SJSA1 (cell line): ENCODE measurements around the gene FAM163B. TPM values are rescaled to one million over a fixed set of nuclear protein-coding genes. Genes with fewer than 3 reads are reported as not detected.

Source experiments
- DNase-seq, 2 experiments: peaks; one replicate each; pipeline ENCODE4 v3.0.0-alpha.2; 2015 to 2020; ENCODE audit warnings: low spot score in 2 of 2, low read depth in 1 of 2
- H3K27ac ChIP-seq: fragments of 250-450 bp; sonication (Bioruptor Pico); 2 replicates; pipeline ENCODE4 v1.5.1; 2020; ENCODE audit warnings: mild to moderate bottlenecking, moderate library complexity
- H3K27me3 ChIP-seq: fragments of 250-450 bp; sonication (Bioruptor Pico); replicated peaks from 2 replicates; pipeline ENCODE4 v1.5.1; 2020; ENCODE audit warnings: mild to moderate bottlenecking, moderate library complexity
- H3K36me3 ChIP-seq: fragments of 250-450 bp; sonication (Bioruptor Pico); 2 replicates; pipeline ENCODE4 v1.5.1; 2020; ENCODE audit warnings: mild to moderate bottlenecking
- H3K4me1 ChIP-seq: fragments of 250-450 bp; sonication (Bioruptor Pico); replicated peaks from 2 replicates; pipeline ENCODE4 v1.6.1; 2021; ENCODE audit warnings: mild to moderate bottlenecking
- H3K4me3 ChIP-seq: fragments of 250-450 bp; sonication (Bioruptor Pico); 2 replicates; pipeline ENCODE4 v1.5.1; 2020; ENCODE audit warnings: mild to moderate bottlenecking
- H3K9me3 ChIP-seq: fragments of 250-450 bp; sonication (Bioruptor Pico); replicated peaks from 2 replicates; pipeline ENCODE4 v1.5.1; 2020; ENCODE audit warnings: mild to moderate bottlenecking
- total RNA-seq: library from RNA; depleted of rRNA; stranded (reverse); fragments of >200 nt; shearing (Covaris generic); gene quantifications from 2 replicates; pipeline ENCODE4 v1.2.3, GENCODE V29; 2014

FAM163B gene
- total RNA-seq, 1 experiment from 2014 or later: not detected

- H3K36me3 ChIP-seq: no peaks in the 10 kb centered on the region
- H3K9me3 ChIP-seq: no peaks in the 10 kb centered on the region
- H3K4me3 ChIP-seq: no peak overlapping the region
- H3K4me1 ChIP-seq: peaks cover 20% of the 10 kb centered on the region
- H3K27me3 ChIP-seq: no peaks in the 10 kb centered on the region
- H3K27ac ChIP-seq: no peak overlapping the region
- DNase-seq: no peak
These were observed 55.0 kb downstream of the FAM163B start for GRCh38 chr9:133553973-133554713.

- no peak overlapping the region for H3K4me3 ChIP-seq
- no peak overlapping the region for H3K27ac ChIP-seq
- no peaks in the 10 kb centered on the region for H3K27me3 ChIP-seq
- no peaks in the 10 kb centered on the region for H3K36me3 ChIP-seq
- DNase-seq: no peak
- H3K9me3 ChIP-seq: no peaks in the 10 kb centered on the region
- H3K4me1 ChIP-seq: peaks cover 9% of the 10 kb centered on the region
These were observed 56.1 kb downstream of the FAM163B start for GRCh38 chr9:133553123-133553522.

GRCh38 chr9:133552236-133552635 is 57.0 kb downstream of the FAM163B start:
- H3K9me3 ChIP-seq: no peaks in the 10 kb centered on the region
- H3K4me1 ChIP-seq: peaks cover under 1% of the 10 kb centered on the region
- H3K27ac ChIP-seq: no peak overlapping the region

GRCh38 chr9:133551446-133551845 is 57.7 kb downstream of the FAM163B start:
- no peak overlapping the region for H3K4me3 ChIP-seq
- no peaks in the 10 kb centered on the region for H3K27me3 ChIP-seq
- H3K9me3 ChIP-seq: no peaks in the 10 kb centered on the region
- no peaks in the 10 kb centered on the region for H3K4me1 ChIP-seq
- H3K27ac ChIP-seq: no peak overlapping the region
- DNase-seq: no peak
- no peaks in the 10 kb centered on the region for H3K36me3 ChIP-seq

More at GRCh38 chr9:133552236-133552635, 57.0 kb downstream of the FAM163B start:
- Histone ChIP-seq H3K4me3 (no peak overlapping the region), H3K36me3 (no peaks in the 10 kb centered on the region), H3K27me3 (no peaks in the 10 kb centered on the region)
- no peak for DNase-seq

- Histone ChIP-seq H3K4me3 (no peak overlapping the region), H3K27me3 (0 out of 2 replicates have a peak, but pooled peaks cover 4% of the 10 kb centered on the region), H3K4me1 (no peaks in the 10 kb centered on the region), H3K9me3 (no peaks in the 10 kb centered on the region), H3K27ac (no peak overlapping the region), H3K36me3 (no peaks in the 10 kb centered on the region)
- no peak for DNase-seq
These were observed 62.1 kb downstream of the FAM163B start for GRCh38 chr9:133547116-133547515.

- no peak overlapping the region for H3K27ac ChIP-seq
- H3K27me3 ChIP-seq: 0 out of 2 replicates have a peak, but pooled peaks cover 4% of the 10 kb centered on the region
- no peaks in the 10 kb centered on the region for H3K4me1 ChIP-seq
- H3K9me3 ChIP-seq: no peaks in the 10 kb centered on the region
- no peak for DNase-seq
- H3K4me3 ChIP-seq: no peak overlapping the region
- no peaks in the 10 kb centered on the region for H3K36me3 ChIP-seq
These were observed 62.9 kb downstream of the FAM163B start for GRCh38 chr9:133546287-133546680.

GRCh38 chr9:133545494-133546286 is 63.5 kb downstream of the FAM163B start:
- H3K27ac ChIP-seq: no peak overlapping the region
- H3K4me3 ChIP-seq: no peak overlapping the region
- 0 out of 2 replicates have a peak, but pooled peaks cover 4% of the 10 kb centered on the region for H3K27me3 ChIP-seq
- no peaks in the 10 kb centered on the region for H3K36me3 ChIP-seq
- DNase-seq: no peak
- H3K4me1 ChIP-seq: no peaks in the 10 kb centered on the region
- no peaks in the 10 kb centered on the region for H3K9me3 ChIP-seq

- 0 out of 2 replicates have a peak, but pooled peaks cover 4% of the 10 kb centered on the region for H3K27me3 ChIP-seq
- H3K4me1 ChIP-seq: no peaks in the 10 kb centered on the region
- no peak for DNase-seq
- no peaks in the 10 kb centered on the region for H3K9me3 ChIP-seq
- no peak overlapping the region for H3K4me3 ChIP-seq
- no peak overlapping the region for H3K27ac ChIP-seq
- no peaks in the 10 kb centered on the region for H3K36me3 ChIP-seq
These were observed 65.3 kb downstream of the FAM163B start for GRCh38 chr9:133543772-133544467.

- H3K9me3 ChIP-seq: no peaks in the 10 kb centered on the region
- no peak for DNase-seq
- H3K27me3 ChIP-seq: 0 out of 2 replicates have a peak, but pooled peaks cover 4% of the 10 kb centered on the region
- no peaks in the 10 kb centered on the region for H3K36me3 ChIP-seq
- no peak overlapping the region for H3K4me3 ChIP-seq
- no peaks in the 10 kb centered on the region for H3K4me1 ChIP-seq
- H3K27ac ChIP-seq: no peak overlapping the region
These were observed 67.2 kb downstream of the FAM163B start for GRCh38 chr9:133542002-133542401.

GRCh38 chr9:133540698-133541025 is 68.5 kb downstream of the FAM163B start:
- Histone ChIP-seq H3K36me3 (no peaks in the 10 kb centered on the region), H3K4me3 (no peak overlapping the region), H3K27me3 (peaks cover 7% of the 10 kb centered on the region; the same call in 1 of the 2 replicates), H3K4me1 (no peaks in the 10 kb centered on the region), H3K27ac (no peak overlapping the region), H3K9me3 (no peaks in the 10 kb centered on the region)
- no peak for DNase-seq

- peaks cover 8% of the 10 kb centered on the region; the same call in 1 of the 2 replicates for H3K27me3 ChIP-seq
- DNase-seq: no peak
- H3K9me3 ChIP-seq: no peaks in the 10 kb centered on the region
- no peaks in the 10 kb centered on the region for H3K4me1 ChIP-seq
- H3K36me3 ChIP-seq: no peaks in the 10 kb centered on the region
- no peak overlapping the region for H3K27ac ChIP-seq
- H3K4me3 ChIP-seq: no peak overlapping the region
These were observed 69.0 kb downstream of the FAM163B start for GRCh38 chr9:133539991-133540697.

- no peaks in the 10 kb centered on the region for H3K4me1 ChIP-seq
- no peak overlapping the region for H3K4me3 ChIP-seq
- no peak overlapping the region for H3K27ac ChIP-seq
- no peaks in the 10 kb centered on the region for H3K36me3 ChIP-seq
- no peak for DNase-seq
- H3K27me3 ChIP-seq: peaks cover 15% of the 10 kb centered on the region
- H3K9me3 ChIP-seq: no peaks in the 10 kb centered on the region
These were observed 70.0 kb downstream of the FAM163B start for GRCh38 chr9:133538851-133539833.
